ENCODE results near the gene SMARCC2. TPM values are rescaled to one million over a fixed set of nuclear protein-coding genes. Genes with fewer than 3 reads are reported as not detected.

SMARCC2 gene
- total RNA-seq, 2 donors from 2014 or later = 60.4 to 101 TPM

- TF ChIP-seq POLR2A (IDR thresholded peaks at IDR 0.05) = no peak
- no peak for TF ChIP-seq CTCF (IDR thresholded peaks at IDR 0.05)
- no peak for TF ChIP-seq POLR2AphosphoS5 (IDR thresholded peaks at IDR 0.05)
- Histone ChIP-seq H3K27me3 (replicated peaks; ENCODE audit: insufficient read depth) (no peaks in the 10 kb centered on the region), H3K4me3 (no peak overlapping the region), H3K36me3 (no peaks in the 10 kb centered on the region), H3K4me1 (replicated peaks) (no peaks in the 10 kb centered on the region), H3K27ac (no peak overlapping the region), H3K9me3 (no peaks in the 10 kb centered on the region)
- intact Hi-C loops (cut with DNase I) = no loop called here
- DNase-seq (ENCODE audit: low spot score) = no peak
- WGBS = 71% methylated on average over 16 of the region's 16 CpGs
These were observed 45.6 kb upstream of the SMARCC2 start for GRCh38 chr12:56234746-56235436.

GRCh38 chr12:56231184-56231582 lies 41.9 kb upstream of the SMARCC2 start:
- TF ChIP-seq CTCF (IDR thresholded peaks at IDR 0.05) (no peak), POLR2A (IDR thresholded peaks at IDR 0.05) (no peak), POLR2AphosphoS5 (IDR thresholded peaks at IDR 0.05) (no peak)
- H3K4me3 ChIP-seq = no peak overlapping the region
- intact Hi-C loops (cut with DNase I) = no loop called here
- no peaks in the 10 kb centered on the region for H3K27me3 ChIP-seq (replicated peaks; ENCODE audit: insufficient read depth)
- no peaks in the 10 kb centered on the region for H3K4me1 ChIP-seq (replicated peaks)
- 89% methylated on average over 10 of the region's 11 CpGs for WGBS
- no peaks in the 10 kb centered on the region for H3K36me3 ChIP-seq
- no peaks in the 10 kb centered on the region for H3K9me3 ChIP-seq
- H3K27ac ChIP-seq = no peak overlapping the region
- no peak for DNase-seq (ENCODE audit: low spot score)

- Histone ChIP-seq H3K36me3 (no peaks in the 10 kb centered on the region), H3K27ac (no peak overlapping the region), H3K27me3 (replicated peaks; ENCODE audit: insufficient read depth) (no peaks in the 10 kb centered on the region), H3K4me3 (no peak overlapping the region), H3K9me3 (no peaks in the 10 kb centered on the region), H3K4me1 (replicated peaks) (no peaks in the 10 kb centered on the region)
- 65% methylated on average over 8 of the region's 8 CpGs for WGBS
- intact Hi-C loops (cut with DNase I) = no loop called here
- TF ChIP-seq POLR2A (IDR thresholded peaks at IDR 0.05) (no peak), CTCF (IDR thresholded peaks at IDR 0.05) (no peak), POLR2AphosphoS5 (IDR thresholded peaks at IDR 0.05) (no peak)
- no peak for DNase-seq (ENCODE audit: low spot score)
These were observed 41.3 kb upstream of the SMARCC2 start for GRCh38 chr12:56230432-56231183.

- no peaks in the 10 kb centered on the region for H3K36me3 ChIP-seq
- no peak for DNase-seq (ENCODE audit: low spot score)
- H3K4me3 ChIP-seq = no peak within 1 kb of the TSS
- TF ChIP-seq POLR2A (IDR thresholded peaks at IDR 0.05) = no peak
- TF ChIP-seq CTCF (IDR thresholded peaks at IDR 0.05) = no peak
- no peak for TF ChIP-seq POLR2AphosphoS5 (IDR thresholded peaks at IDR 0.05)
- intact Hi-C loops (cut with DNase I) = no loop called here
- no peaks in the 10 kb centered on the region for H3K9me3 ChIP-seq
- 72% methylated on average over 4 of the region's 4 CpGs for WGBS
- H3K4me1 ChIP-seq (replicated peaks) = no peaks in the 10 kb centered on the region
- no peaks in the 10 kb centered on the region for H3K27me3 ChIP-seq (replicated peaks; ENCODE audit: insufficient read depth)
- H3K27ac ChIP-seq = no peak within 1 kb of the TSS
These were observed 40.7 kb upstream of the SMARCC2 start, which contains the start of gene SLC39A5 for GRCh38 chr12:56229916-56230431. SLC39A5 (plus strand) TSS chr12:56230051; CDS start chr12:56231275, 1,224 bp downstream.

All from prostate gland (tissue), 2 donors.